ENCODE measurements around the gene AZIN2.

AZIN2 gene

GRCh38 chr1:33161061-33161681 lies 80.2 kb downstream of the AZIN2 start:
- no peak overlapping the region for H3K9ac ChIP-seq (ENCODE audit: low read length)

GRCh38 chr1:33162141-33162540 lies 81.2 kb downstream of the AZIN2 start:
- Histone ChIP-seq H3K9ac (ENCODE audit: low read length) (no peak overlapping the region), H3K36me3 (ENCODE audit: control insufficient read depth, low read depth, low read length) (no peaks in the 10 kb centered on the region), H3K27ac (ENCODE audit: low read length) (no peak overlapping the region), H3K4me1 (ENCODE audit: control insufficient read depth, low read depth, low read length) (peaks cover 25% of the 10 kb centered on the region), H3K27me3 (ENCODE audit: control insufficient read depth, insufficient read depth, low read length) (no peaks in the 10 kb centered on the region), H3K9me3 (ENCODE audit: control insufficient read depth, low read depth, low read length) (no peaks in the 10 kb centered on the region), H3K4me3 (ENCODE audit: low read length) (no peak overlapping the region)

More at GRCh38 chr1:33161061-33161681, 80.2 kb downstream of the AZIN2 start:
- Histone ChIP-seq H3K4me1 (ENCODE audit: control insufficient read depth, low read depth, low read length) (peaks cover 25% of the 10 kb centered on the region), H3K27me3 (ENCODE audit: control insufficient read depth, insufficient read depth, low read length) (no peaks in the 10 kb centered on the region), H3K4me3 (ENCODE audit: low read length) (no peak overlapping the region), H3K36me3 (ENCODE audit: control insufficient read depth, low read depth, low read length) (no peaks in the 10 kb centered on the region), H3K27ac (ENCODE audit: low read length) (no peak overlapping the region), H3K9me3 (ENCODE audit: control insufficient read depth, low read depth, low read length) (no peaks in the 10 kb centered on the region)

- Histone ChIP-seq H3K27me3 (ENCODE audit: control insufficient read depth, insufficient read depth, low read length) (no peaks in the 10 kb centered on the region), H3K9me3 (ENCODE audit: control insufficient read depth, low read depth, low read length) (no peaks in the 10 kb centered on the region), H3K27ac (ENCODE audit: low read length) (no peak overlapping the region), H3K4me3 (ENCODE audit: low read length) (no peak overlapping the region), H3K4me1 (ENCODE audit: control insufficient read depth, low read depth, low read length) (peaks cover 28% of the 10 kb centered on the region), H3K9ac (ENCODE audit: low read length) (no peak overlapping the region), H3K36me3 (ENCODE audit: control insufficient read depth, low read depth, low read length) (no peaks in the 10 kb centered on the region)
These were observed 82.9 kb downstream of the AZIN2 start for GRCh38 chr1:33163621-33164519.

- Histone ChIP-seq H3K36me3 (ENCODE audit: control insufficient read depth, low read depth, low read length) (no peaks in the 10 kb centered on the region), H3K4me1 (ENCODE audit: control insufficient read depth, low read depth, low read length) (peaks cover 29% of the 10 kb centered on the region), H3K9ac (ENCODE audit: low read length) (no peak overlapping the region), H3K4me3 (ENCODE audit: low read length) (no peak overlapping the region), H3K27ac (ENCODE audit: low read length) (no peak overlapping the region), H3K27me3 (ENCODE audit: control insufficient read depth, insufficient read depth, low read length) (no peaks in the 10 kb centered on the region), H3K9me3 (ENCODE audit: control insufficient read depth, low read depth, low read length) (no peaks in the 10 kb centered on the region)
These were observed 84.3 kb downstream of the AZIN2 start for GRCh38 chr1:33165209-33165608.

GRCh38 chr1:33165809-33166208 lies 84.9 kb downstream of the AZIN2 start:
- Histone ChIP-seq H3K36me3 (ENCODE audit: control insufficient read depth, low read depth, low read length) (no peaks in the 10 kb centered on the region), H3K27me3 (ENCODE audit: control insufficient read depth, insufficient read depth, low read length) (no peaks in the 10 kb centered on the region), H3K4me1 (ENCODE audit: control insufficient read depth, low read depth, low read length) (peaks cover 26% of the 10 kb centered on the region)

GRCh38 chr1:33167650-33168447 lies 86.9 kb downstream of the AZIN2 start:
- H3K9ac ChIP-seq (ENCODE audit: low read length): no peak overlapping the region
- no peak overlapping the region for H3K27ac ChIP-seq (ENCODE audit: low read length)
- H3K4me3 ChIP-seq (ENCODE audit: low read length): no peak overlapping the region
- H3K27me3 ChIP-seq (ENCODE audit: control insufficient read depth, insufficient read depth, low read length): no peaks in the 10 kb centered on the region
- H3K9me3 ChIP-seq (ENCODE audit: control insufficient read depth, low read depth, low read length): no peaks in the 10 kb centered on the region
- no peaks in the 10 kb centered on the region for H3K36me3 ChIP-seq (ENCODE audit: control insufficient read depth, low read depth, low read length)
- peaks cover 19% of the 10 kb centered on the region for H3K4me1 ChIP-seq (ENCODE audit: control insufficient read depth, low read depth, low read length)

More at GRCh38 chr1:33165809-33166208, 84.9 kb downstream of the AZIN2 start:
- H3K27ac ChIP-seq (ENCODE audit: low read length): no peak overlapping the region
- H3K9ac ChIP-seq (ENCODE audit: low read length): no peak overlapping the region
- H3K9me3 ChIP-seq (ENCODE audit: control insufficient read depth, low read depth, low read length): no peaks in the 10 kb centered on the region
- H3K4me3 ChIP-seq (ENCODE audit: low read length): no peak overlapping the region

- Histone ChIP-seq H3K9ac (ENCODE audit: low read length) (no peak overlapping the region), H3K27me3 (ENCODE audit: control insufficient read depth, insufficient read depth, low read length) (no peaks in the 10 kb centered on the region), H3K9me3 (ENCODE audit: control insufficient read depth, low read depth, low read length) (no peaks in the 10 kb centered on the region), H3K4me1 (ENCODE audit: control insufficient read depth, low read depth, low read length) (peaks cover 18% of the 10 kb centered on the region), H3K27ac (ENCODE audit: low read length) (no peak overlapping the region), H3K36me3 (ENCODE audit: control insufficient read depth, low read depth, low read length) (no peaks in the 10 kb centered on the region), H3K4me3 (ENCODE audit: low read length) (no peak overlapping the region)
These were observed 87.8 kb downstream of the AZIN2 start for GRCh38 chr1:33168556-33169289.

GRCh38 chr1:33169290-33170055 lies 88.5 kb downstream of the AZIN2 start:
- Histone ChIP-seq H3K4me1 (ENCODE audit: control insufficient read depth, low read depth, low read length) (peaks cover 11% of the 10 kb centered on the region), H3K36me3 (ENCODE audit: control insufficient read depth, low read depth, low read length) (no peaks in the 10 kb centered on the region), H3K4me3 (ENCODE audit: low read length) (no peak overlapping the region), H3K27me3 (ENCODE audit: control insufficient read depth, insufficient read depth, low read length) (no peaks in the 10 kb centered on the region), H3K9ac (ENCODE audit: low read length) (no peak overlapping the region), H3K27ac (ENCODE audit: low read length) (no peak overlapping the region), H3K9me3 (ENCODE audit: control insufficient read depth, low read depth, low read length) (no peaks in the 10 kb centered on the region)
